ENCODE data around the gene KCTD11.
A peak's percentile ranks its signal among the peaks of the same experiment; 100 is the strongest.
"Not testable (repeated sequence)": the region's sequence is repeated elsewhere in the genome, so short reads cannot be mapped to it uniquely, and the experiment has no call there.

The KCTD11 gene

DNA sequence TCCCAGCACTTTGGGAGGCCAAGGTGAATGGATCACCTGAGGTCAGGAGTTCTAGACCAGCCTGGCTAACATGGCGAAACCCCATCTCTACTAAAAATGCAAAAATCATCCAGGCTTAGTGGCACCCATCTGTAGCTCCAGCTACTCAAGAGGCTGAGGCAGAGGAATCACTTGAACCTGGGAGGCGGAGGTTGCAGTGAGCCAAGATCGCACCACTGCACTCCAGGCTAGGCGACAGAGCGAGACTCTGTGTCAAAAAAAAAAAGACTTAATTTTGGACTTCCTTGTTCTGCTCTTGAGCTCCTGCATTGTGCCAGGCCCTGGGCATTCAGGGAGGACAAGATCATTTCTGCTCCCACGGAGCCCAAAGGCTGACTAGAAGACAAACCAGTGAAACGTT, 14.4 kb upstream of the KCTD11 start:
- H3K4me1 ChIP-seq (ENCODE audit: control insufficient read depth in 2 of 2, insufficient read depth in 1 of 2, low read depth in 1 of 2, low read length in 2 of 2), result peaks cover 4 to 12% of the 10 kb centered on the region in 2 donors
- H2BK12ac ChIP-seq (ENCODE audit: low read length); DNase-seq (ENCODE audit: low spot score): not testable (repeated sequence)

DNA sequence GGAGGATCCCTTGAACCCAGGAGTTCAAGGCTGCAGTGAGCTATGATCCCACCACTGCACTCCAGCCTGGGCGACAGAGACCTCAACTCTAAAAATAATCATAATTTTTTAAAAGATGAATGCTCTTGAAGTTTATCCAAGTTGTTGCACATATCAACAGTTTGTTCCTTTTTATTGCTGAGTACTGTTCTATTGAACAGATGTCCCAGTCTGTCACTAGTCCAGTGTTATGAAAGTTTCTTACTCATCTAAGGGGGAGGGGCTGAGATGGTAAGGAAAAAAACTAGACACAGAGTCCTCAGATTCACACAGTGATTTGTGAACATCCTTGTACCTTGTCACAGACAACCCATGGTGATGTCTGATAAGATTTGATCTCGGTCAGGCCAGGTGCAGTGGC, 11.8 kb upstream of the KCTD11 start:
- H3K9me3 ChIP-seq (replicated peaks in 1 of 2; ENCODE audit: control insufficient read depth in 2 of 2, insufficient read depth in 1 of 2, low read depth in 1 of 2, low read length in 2 of 2), result no peaks in the 10 kb centered on the region
- H3K18ac ChIP-seq (ENCODE audit: low read length), result no peak overlapping the region
- peaks cover 4 to 12% of the 10 kb centered on the region in 2 donors for H3K4me1 ChIP-seq (ENCODE audit: control insufficient read depth in 2 of 2, insufficient read depth in 1 of 2, low read depth in 1 of 2, low read length in 2 of 2)
- H4K8ac ChIP-seq (ENCODE audit: low read depth, low read length), result no peak overlapping the region
- no peak overlapping the region for H3K4me2 ChIP-seq (ENCODE audit: insufficient read depth, low read length, poor library complexity, severe bottlenecking)
- H3K9ac ChIP-seq (ENCODE audit: low read depth, low read length, poor library complexity), result no peak overlapping the region
- peaks cover 0 to 12% (median 0%) of the 10 kb centered on the region in 3 experiments for H3K27me3 ChIP-seq (ENCODE audit: control insufficient read depth in 3 of 3, insufficient read depth in 3 of 3, low read depth in 1 of 3, low read length in 3 of 3)
- H3K4ac ChIP-seq (ENCODE audit: low read length), result no peak overlapping the region
- no peak overlapping the region for H2AFZ ChIP-seq (ENCODE audit: low read length)
- H3K36me3 ChIP-seq (replicated peaks in 1 of 2; ENCODE audit: control insufficient read depth in 2 of 2, insufficient read depth in 2 of 2, low read length in 2 of 2), result no peaks in the 10 kb centered on the region
- WGBS, 2 donors (ENCODE audit: extremely low coverage in 2 of 2, insufficient read length in 2 of 2, insufficient replicate concordance in 1 of 2), result no CpG with 5 or more reads among the region's 2 CpGs
- no peak overlapping the region for H2BK120ac ChIP-seq (ENCODE audit: low read depth, low read length)
- H2AK5ac ChIP-seq (ENCODE audit: low read depth, low read length), result no peak overlapping the region
- H4K91ac ChIP-seq (ENCODE audit: low read depth, low read length, poor library complexity), result no peak overlapping the region
- no peak overlapping the region for H3K4me3 ChIP-seq (ENCODE audit: low read length in 2 of 2)
- H3K27ac ChIP-seq (replicated peaks; ENCODE audit: low read length), result no peak overlapping the region
- H2BK15ac ChIP-seq (ENCODE audit: low read length), result no peak overlapping the region
- H3K14ac ChIP-seq (ENCODE audit: low read length), result no peak overlapping the region
- no peak overlapping the region for H2BK5ac ChIP-seq (ENCODE audit: low read length)
- H3K23ac ChIP-seq (ENCODE audit: low read depth, low read length, poor library complexity), result no peak overlapping the region
- DNase-seq (ENCODE audit: low spot score), result no peak
- no peaks in the 10 kb centered on the region for H3K79me1 ChIP-seq (ENCODE audit: low read depth, low read length)
- no peak overlapping the region for H2BK12ac ChIP-seq (ENCODE audit: low read length)

More for the DNA sequence above, 14.4 kb upstream of the KCTD11 start:
- H4K91ac ChIP-seq (ENCODE audit: low read depth, low read length, poor library complexity); H2AFZ ChIP-seq (ENCODE audit: low read length); H3K18ac ChIP-seq (ENCODE audit: low read length); H3K23ac ChIP-seq (ENCODE audit: low read depth, low read length, poor library complexity); H3K9ac ChIP-seq (ENCODE audit: low read depth, low read length, poor library complexity); H3K4me3 ChIP-seq (ENCODE audit: low read length in 2 of 2); H2BK120ac ChIP-seq (ENCODE audit: low read depth, low read length); H2BK15ac ChIP-seq (ENCODE audit: low read length); H2AK5ac ChIP-seq (ENCODE audit: low read depth, low read length); H3K79me1 ChIP-seq (ENCODE audit: low read depth, low read length); H3K14ac ChIP-seq (ENCODE audit: low read length); H2BK5ac ChIP-seq (ENCODE audit: low read length); H3K4ac ChIP-seq (ENCODE audit: low read length); H3K9me3 ChIP-seq (replicated peaks in 1 of 2; ENCODE audit: control insufficient read depth in 2 of 2, insufficient read depth in 1 of 2, low read depth in 1 of 2, low read length in 2 of 2); H3K4me2 ChIP-seq (ENCODE audit: insufficient read depth, low read length, poor library complexity, severe bottlenecking); H3K27ac ChIP-seq (replicated peaks; ENCODE audit: low read length); H4K8ac ChIP-seq (ENCODE audit: low read depth, low read length); H3K27me3 ChIP-seq (ENCODE audit: control insufficient read depth in 3 of 3, insufficient read depth in 3 of 3, low read depth in 1 of 3, low read length in 3 of 3); H3K36me3 ChIP-seq (replicated peaks in 1 of 2; ENCODE audit: control insufficient read depth in 2 of 2, insufficient read depth in 2 of 2, low read length in 2 of 2): not testable (repeated sequence)
- whole genome bisulfite sequencing, 2 donors (ENCODE audit: extremely low coverage in 2 of 2, insufficient read length in 2 of 2, insufficient replicate concordance in 1 of 2), result no CpG with 5 or more reads among the region's 7 CpGs

DNA sequence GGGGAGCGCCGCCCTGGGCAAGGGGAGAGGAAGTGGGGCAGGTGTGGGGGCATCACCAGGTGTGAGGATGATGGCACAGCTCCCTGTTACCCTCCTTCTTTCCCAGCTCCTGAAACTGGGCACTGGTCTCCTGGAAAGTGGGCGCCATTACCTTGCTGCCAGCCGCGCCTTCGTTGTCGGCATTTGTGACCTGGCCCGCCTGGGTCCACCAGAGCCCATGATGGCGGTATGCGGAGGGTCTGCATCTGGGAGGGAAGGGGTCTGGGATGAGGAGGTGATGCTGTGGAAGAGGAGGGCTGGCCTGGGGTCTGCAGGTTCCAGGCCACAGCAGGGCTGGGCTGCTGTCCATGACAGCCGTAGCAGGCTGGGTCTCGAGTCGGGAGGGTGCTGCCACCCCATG, 10.1 kb upstream of the KCTD11 start:
- peak overlapping the region; percentile 0 for H3K23ac ChIP-seq (ENCODE audit: low read depth, low read length, poor library complexity)
- DNase-seq (ENCODE audit: low spot score), result no peak

GRCh38 chr17:7343250-7343649, 8.7 kb upstream of the KCTD11 start:
- H3K4me3 ChIP-seq (ENCODE audit: low read length in 2 of 2), result no peak overlapping the region
- no peak overlapping the region for H3K27ac ChIP-seq (replicated peaks; ENCODE audit: low read length)
- no peak overlapping the region for H3K4me2 ChIP-seq (ENCODE audit: insufficient read depth, low read length, poor library complexity, severe bottlenecking)
- H2BK5ac ChIP-seq (ENCODE audit: low read length), result no peak overlapping the region
- H2AK5ac ChIP-seq (ENCODE audit: low read depth, low read length), result no peak overlapping the region
- H2BK120ac ChIP-seq (ENCODE audit: low read depth, low read length), result no peak overlapping the region
- H3K9me3 ChIP-seq (replicated peaks in 1 of 2; ENCODE audit: control insufficient read depth in 2 of 2, insufficient read depth in 1 of 2, low read depth in 1 of 2, low read length in 2 of 2), result no peaks in the 10 kb centered on the region
- H3K4me1 ChIP-seq (ENCODE audit: control insufficient read depth in 2 of 2, insufficient read depth in 1 of 2, low read depth in 1 of 2, low read length in 2 of 2), result no peaks in the 10 kb centered on the region
- no peaks in the 10 kb centered on the region for H3K79me1 ChIP-seq (ENCODE audit: low read depth, low read length)
- no peak overlapping the region for H4K91ac ChIP-seq (ENCODE audit: low read depth, low read length, poor library complexity)
- H3K36me3 ChIP-seq (replicated peaks in 1 of 2; ENCODE audit: control insufficient read depth in 2 of 2, insufficient read depth in 2 of 2, low read length in 2 of 2), result no peaks in the 10 kb centered on the region
- no peak overlapping the region for H4K8ac ChIP-seq (ENCODE audit: low read depth, low read length)
- H3K14ac ChIP-seq (ENCODE audit: low read length), result no peak overlapping the region
- peak overlapping the region; percentile 57 for H3K18ac ChIP-seq (ENCODE audit: low read length)
- no peak for DNase-seq (ENCODE audit: low spot score)
- peaks cover 0 to 12% (median 0%) of the 10 kb centered on the region in 3 experiments for H3K27me3 ChIP-seq (ENCODE audit: control insufficient read depth in 3 of 3, insufficient read depth in 3 of 3, low read depth in 1 of 3, low read length in 3 of 3)
- H2BK12ac ChIP-seq (ENCODE audit: low read length), result no peak overlapping the region
- no peak overlapping the region for H3K9ac ChIP-seq (ENCODE audit: low read depth, low read length, poor library complexity)
- no peak overlapping the region for H2AFZ ChIP-seq (ENCODE audit: low read length)
- H2BK15ac ChIP-seq (ENCODE audit: low read length), result no peak overlapping the region
- no peak overlapping the region for H3K23ac ChIP-seq (ENCODE audit: low read depth, low read length, poor library complexity)
- no peak overlapping the region for H3K4ac ChIP-seq (ENCODE audit: low read length)
- no CpG with 5 or more reads among the region's 15 CpGs for WGBS, 2 donors (ENCODE audit: extremely low coverage in 2 of 2, insufficient read length in 2 of 2, insufficient replicate concordance in 1 of 2)

More for the DNA sequence above, 10.1 kb upstream of the KCTD11 start:
- Histone ChIP-seq H3K18ac (ENCODE audit: low read length) (peak overlapping the region; percentile 18), H2BK120ac (ENCODE audit: low read depth, low read length) (no peak overlapping the region), H4K91ac (ENCODE audit: low read depth, low read length, poor library complexity) (no peak overlapping the region), H3K36me3 (replicated peaks in 1 of 2; ENCODE audit: control insufficient read depth in 2 of 2, insufficient read depth in 2 of 2, low read length in 2 of 2) (no peaks in the 10 kb centered on the region), H2BK12ac (ENCODE audit: low read length) (no peak overlapping the region), H3K4me1 (ENCODE audit: control insufficient read depth in 2 of 2, insufficient read depth in 1 of 2, low read depth in 1 of 2, low read length in 2 of 2) (peaks cover under 1 to 4% of the 10 kb centered on the region in 2 donors), H3K9ac (ENCODE audit: low read depth, low read length, poor library complexity) (peak overlapping the region; percentile 67), H2AFZ (ENCODE audit: low read length) (no peak overlapping the region), H3K4me2 (ENCODE audit: insufficient read depth, low read length, poor library complexity, severe bottlenecking) (peak overlapping the region; percentile 3), H3K27ac (replicated peaks; ENCODE audit: low read length) (no peak overlapping the region), H3K4me3 (ENCODE audit: low read length in 2 of 2) (no peak overlapping the region), H3K4ac (ENCODE audit: low read length) (no peak overlapping the region), H2AK5ac (ENCODE audit: low read depth, low read length) (peak overlapping the region; percentile 57), H3K27me3 (ENCODE audit: control insufficient read depth in 3 of 3, insufficient read depth in 3 of 3, low read depth in 1 of 3, low read length in 3 of 3) (peaks cover 0 to 12% (median 0%) of the 10 kb centered on the region in 3 experiments), H2BK5ac (ENCODE audit: low read length) (peak overlapping the region; percentile 14), H3K9me3 (replicated peaks in 1 of 2; ENCODE audit: control insufficient read depth in 2 of 2, insufficient read depth in 1 of 2, low read depth in 1 of 2, low read length in 2 of 2) (no peaks in the 10 kb centered on the region), H4K8ac (ENCODE audit: low read depth, low read length) (peak overlapping the region; percentile 98), H2BK15ac (ENCODE audit: low read length) (no peak overlapping the region), H3K14ac (ENCODE audit: low read length) (peak overlapping the region; percentile 75), H3K79me1 (ENCODE audit: low read depth, low read length) (no peaks in the 10 kb centered on the region)
- no CpG with 5 or more reads among the region's 13 CpGs for WGBS, 2 donors (ENCODE audit: extremely low coverage in 2 of 2, insufficient read length in 2 of 2, insufficient replicate concordance in 1 of 2)
